ENCODE measurements around the gene CALCOCO1. TPM values are rescaled to one million over a fixed set of nuclear protein-coding genes. Genes with fewer than 3 reads are reported as not detected.

Gene CALCOCO1
- total and polyA plus RNA-seq, 2 of the 13 experiments (the other 11 are each of a cell fraction or from before 2014, with no cell fraction given): 7.7 to 47.7 TPM

- no peaks in the 10 kb centered on the region for H3K9me3 ChIP-seq (ENCODE audit: low read length)
- TF ChIP-seq ZNF274 (CRISPR knock-in tag; IDR thresholded peaks at IDR 0.05) (no peak), U2AF2 (IDR thresholded peaks at IDR 0.05; ENCODE audit: low read depth, low read length) (no peak), TFDP1 (CRISPR knock-in tag; IDR thresholded peaks at IDR 0.05; ENCODE audit: borderline replicate concordance) (no peak), GTF3A (CRISPR knock-in tag; conservative IDR thresholded peaks at IDR 0.05) (no peak), GRHL1 (CRISPR knock-in tag; conservative IDR thresholded peaks at IDR 0.05) (no peak), ZNF672 (CRISPR knock-in tag; IDR thresholded peaks at IDR 0.05) (no peak), ZNF282 (IDR thresholded peaks at IDR 0.05; ENCODE audit: partially characterized antibody) (no peak), RFX3 (CRISPR knock-in tag; IDR thresholded peaks at IDR 0.05) (no peak), ZNF20 (CRISPR knock-in tag; IDR thresholded peaks at IDR 0.05) (no peak), ZNF800 (CRISPR knock-in tag; IDR thresholded peaks at IDR 0.05) (no peak), ZNF546 (CRISPR knock-in tag; conservative IDR thresholded peaks at IDR 0.05) (no peak), PAX8 (CRISPR knock-in tag; IDR thresholded peaks at IDR 0.05; ENCODE audit: borderline replicate concordance) (no peak), TEAD3 (CRISPR knock-in tag; optimal IDR thresholded peaks at IDR 0.05; ENCODE audit: borderline replicate concordance) (no peak), RARA (CRISPR knock-in tag; IDR thresholded peaks at IDR 0.05) (no peak), NR1H2 (CRISPR knock-in tag; IDR thresholded peaks at IDR 0.05; ENCODE audit: borderline replicate concordance, low read depth) (no peak)
- WGBS (ENCODE audit: low lambda C conversion rate): 23% methylated on average over 7 of the region's 7 CpGs
- H3K79me2 ChIP-seq (ENCODE audit: insufficient read depth, low read length): no peaks in the 10 kb centered on the region
- ATAC-seq (no peak), FAIRE-seq (no peak), DNase-seq (ENCODE audit: low spot score) (no peak)
- H3K9ac ChIP-seq (ENCODE audit: insufficient read depth, low read depth, low read length): no peak overlapping the region
- H4K20me1 ChIP-seq (ENCODE audit: insufficient read depth, low read length): no peaks in the 10 kb centered on the region
- intact Hi-C loops (cut with micrococcal nuclease; ENCODE audit: unreplicated experiment) (no loop called here), in situ Hi-C loops (cut with HindIII; ENCODE audit: extremely low pct_ligation_motif_present, low pct_unique_long_range_greater_than_20kb) (loop anchor here (10.0 kb wide), 1 partner anchor 457 kb away; no protein-coding TSS in a partner anchor)
- CTCF ChIA-PET (ENCODE audit: low intra/inter-chr PET ratio, low total read pairs): no interaction called here
- no TSS peak for BruUV-seq (replicated peaks)
- POLR2A ChIA-PET: no interaction called here
- H3K36me3 ChIP-seq (replicated peaks in 1 of 2; ENCODE audit: control insufficient read depth in 1 of 2, insufficient read depth in 2 of 2, low read length in 2 of 2): no peaks in the 10 kb centered on the region
- H3K27ac ChIP-seq (ENCODE audit: extremely low read length, insufficient read depth, low read length): no peak overlapping the region
- no peak overlapping the region for H2AFZ ChIP-seq (ENCODE audit: low read length)
- H3K27me3 ChIP-seq (ENCODE audit: control insufficient read depth in 1 of 2, insufficient read depth in 2 of 2, low read length in 2 of 2): peaks cover 2 to 84% of the 10 kb centered on the region in 2 experiments; a peak in 4 of 5 replicates
- H3K4me1 ChIP-seq (ENCODE audit: insufficient read depth, low read length): peaks cover 9% of the 10 kb centered on the region; the same call in 1 of the 2 replicates
- H3K4me3 ChIP-seq (replicated peaks in 1 of 3; ENCODE audit: insufficient read depth in 1 of 3, low read depth in 2 of 3, low read length in 3 of 3): no peak overlapping the region
- no peak overlapping the region for H3K4me2 ChIP-seq (ENCODE audit: low read depth, low read length)
These were observed 31.0 kb upstream of the CALCOCO1 start for GRCh38 chr12:53758081-53758729.

Measured in HepG2 (cell line).